Choroid plexus epithelial cell (primary cell): Measurements from ENCODE around the gene HLCS.

ENCODE experiments used
- DNase-seq: peaks from one replicate; pipeline ENCODE4 v3.0.0-alpha.2; 2010; ENCODE audit warnings: low read depth
- H3K4me3 ChIP-seq: 2 replicates; pipeline ENCODE4 v1.5.1; 2011; ENCODE audit warnings: low read depth, mild to moderate bottlenecking, control low read depth, low read length, moderate library complexity
- TF ChIP-seq, protein P1 (sequence below): conservative IDR thresholded peaks from 2 replicates; pipeline ENCODE4 v1.5.1; 2011; ENCODE audit warnings: low read depth, mild to moderate bottlenecking, control low read depth, inconsistent platforms, low read length, moderate library complexity

The HLCS gene

GRCh38 chr21:36852293-36852692 is 114.2 kb downstream of the HLCS start:
- H3K4me3 ChIP-seq = no peak overlapping the region
- TF ChIP-seq, protein P1, sequence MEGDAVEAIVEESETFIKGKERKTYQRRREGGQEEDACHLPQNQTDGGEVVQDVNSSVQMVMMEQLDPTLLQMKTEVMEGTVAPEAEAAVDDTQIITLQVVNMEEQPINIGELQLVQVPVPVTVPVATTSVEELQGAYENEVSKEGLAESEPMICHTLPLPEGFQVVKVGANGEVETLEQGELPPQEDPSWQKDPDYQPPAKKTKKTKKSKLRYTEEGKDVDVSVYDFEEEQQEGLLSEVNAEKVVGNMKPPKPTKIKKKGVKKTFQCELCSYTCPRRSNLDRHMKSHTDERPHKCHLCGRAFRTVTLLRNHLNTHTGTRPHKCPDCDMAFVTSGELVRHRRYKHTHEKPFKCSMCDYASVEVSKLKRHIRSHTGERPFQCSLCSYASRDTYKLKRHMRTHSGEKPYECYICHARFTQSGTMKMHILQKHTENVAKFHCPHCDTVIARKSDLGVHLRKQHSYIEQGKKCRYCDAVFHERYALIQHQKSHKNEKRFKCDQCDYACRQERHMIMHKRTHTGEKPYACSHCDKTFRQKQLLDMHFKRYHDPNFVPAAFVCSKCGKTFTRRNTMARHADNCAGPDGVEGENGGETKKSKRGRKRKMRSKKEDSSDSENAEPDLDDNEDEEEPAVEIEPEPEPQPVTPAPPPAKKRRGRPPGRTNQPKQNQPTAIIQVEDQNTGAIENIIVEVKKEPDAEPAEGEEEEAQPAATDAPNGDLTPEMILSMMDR = no peak
- no peak for DNase-seq

GRCh38 chr21:36851121-36851520 is 115.3 kb downstream of the HLCS start:
- H3K4me3 ChIP-seq = no peak overlapping the region
- DNase-seq = no peak
- TF ChIP-seq, protein P1 = no peak

DNA sequence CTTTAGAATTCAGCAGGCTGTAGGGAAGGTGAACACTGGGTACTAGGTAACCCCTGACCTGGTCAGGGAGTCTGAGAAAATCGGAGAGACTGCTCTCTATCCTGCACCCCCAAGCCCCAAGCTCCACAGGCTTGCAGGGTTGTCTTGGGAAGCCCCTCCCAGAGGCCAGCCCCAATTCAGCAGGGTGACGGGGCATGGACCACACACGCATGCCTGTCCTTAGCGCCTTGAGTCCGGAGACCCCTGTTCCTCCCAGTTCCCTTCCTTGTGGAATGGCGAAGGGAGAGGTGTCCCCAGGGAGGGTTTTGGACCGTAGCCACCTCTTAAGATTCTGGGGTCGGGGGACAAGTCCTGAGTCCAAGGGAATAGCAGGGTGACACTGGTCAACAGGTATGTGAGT is 116.1 kb downstream of the HLCS start:
- no peak overlapping the region for H3K4me3 ChIP-seq
- DNase-seq = no peak
- TF ChIP-seq, protein P1 = no peak

- no peak overlapping the region for H3K4me3 ChIP-seq
- peak; percentile 41 for DNase-seq
- TF ChIP-seq, protein P1 = no peak
Measured at GRCh38 chr21:36849461-36850105, 116.9 kb downstream of the HLCS start.

GRCh38 chr21:36848730-36849274 is 117.7 kb downstream of the HLCS start:
- no peak overlapping the region for H3K4me3 ChIP-seq
- TF ChIP-seq, protein P1 = no peak
- no peak for DNase-seq

GRCh38 chr21:36847189-36847588 is 119.3 kb downstream of the HLCS start:
- H3K4me3 ChIP-seq = no peak overlapping the region
- TF ChIP-seq, protein P1 = no peak

DNA sequence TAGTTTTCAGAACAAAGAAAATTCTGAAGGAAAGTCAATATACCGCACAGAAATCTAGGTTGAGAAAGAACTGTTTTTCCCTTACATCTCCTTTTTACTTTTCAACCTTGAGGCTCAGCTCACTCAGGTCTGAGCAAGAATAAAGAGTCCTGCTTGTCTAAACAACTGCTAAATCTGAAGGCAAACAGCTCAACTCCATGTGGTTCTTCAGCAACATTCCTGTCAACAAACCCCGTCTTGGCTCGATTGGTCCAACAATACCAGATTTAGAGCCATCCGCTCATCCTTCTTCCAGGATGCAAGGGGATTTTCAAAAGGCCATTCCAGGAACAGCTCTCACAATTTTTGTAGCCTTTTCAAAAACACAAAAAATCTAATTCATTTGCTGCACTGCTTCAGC is 119.8 kb downstream of the HLCS start:
- H3K4me3 ChIP-seq = no peak overlapping the region
- peak; percentile 29 for DNase-seq
- TF ChIP-seq, protein P1 = no peak

More at GRCh38 chr21:36847189-36847588, 119.3 kb downstream of the HLCS start:
- peak; percentile 88 for DNase-seq
